Measurements from ENCODE around the gene FMN2. TPM values are rescaled to one million over a fixed set of nuclear protein-coding genes. Genes with fewer than 3 reads are reported as not detected.

The FMN2 gene
- total RNA-seq, 1 donor from 2014 or later, result 1.7 TPM

GRCh38 chr1:240188139-240188538 lies 96.5 kb downstream of the FMN2 start:
- Mint-ChIP-seq H3K4me3 (no peak overlapping the region), H3K9me3 (no peaks in the 10 kb centered on the region), H3K27me3 (ENCODE audit: insufficient read depth, low read depth) (no peaks in the 10 kb centered on the region), H3K36me3 (no peaks in the 10 kb centered on the region), H3K4me1 (peaks cover 3% of the 10 kb centered on the region), H3K27ac (no peak overlapping the region)
- H3K9ac ChIP-seq, result no peak overlapping the region
- no peak for TF ChIP-seq CTCF (IDR thresholded peaks at IDR 0.05)
- TF ChIP-seq EZH2 (IDR thresholded peaks at IDR 0.05), result no peak
- TF ChIP-seq EZH2phosphoT487 (IDR thresholded peaks at IDR 0.05), result no peak
- no peak overlapping the region for H3K4me2 ChIP-seq
- no peaks in the 10 kb centered on the region for H3K36me3 ChIP-seq
- H4K20me1 ChIP-seq (ENCODE audit: low read depth), result no peaks in the 10 kb centered on the region
- no peaks in the 10 kb centered on the region for H3F3A ChIP-seq (ENCODE audit: low read depth)
- H3K27ac ChIP-seq, result no peak overlapping the region
- no peak overlapping the region for H3K4me3 ChIP-seq
- H3K4me1 ChIP-seq, result peaks cover 8% of the 10 kb centered on the region
- H3K9me3 ChIP-seq (ENCODE audit: low read depth), result no peaks in the 10 kb centered on the region
- no peaks in the 10 kb centered on the region for H3K79me2 ChIP-seq (ENCODE audit: low read depth)
- no peak for DNase-seq (ENCODE audit: low spot score)
- H2AFZ ChIP-seq (replicated peaks), result no peak overlapping the region
- peaks cover 9% of the 10 kb centered on the region for H3K27me3 ChIP-seq

- Histone ChIP-seq H3K9ac (no peak overlapping the region), H3K9me3 (ENCODE audit: low read depth) (no peaks in the 10 kb centered on the region), H3F3A (ENCODE audit: low read depth) (no peaks in the 10 kb centered on the region), H3K4me2 (no peak overlapping the region), H2AFZ (replicated peaks) (no peak overlapping the region), H3K27ac (no peak overlapping the region), H3K4me1 (peaks cover 8% of the 10 kb centered on the region), H3K27me3 (peaks cover 9% of the 10 kb centered on the region), H3K36me3 (no peaks in the 10 kb centered on the region), H4K20me1 (ENCODE audit: low read depth) (no peaks in the 10 kb centered on the region), H3K79me2 (ENCODE audit: low read depth) (no peaks in the 10 kb centered on the region), H3K4me3 (no peak overlapping the region)
- H3K4me1 Mint-ChIP-seq, result peaks cover 3% of the 10 kb centered on the region
- H3K4me3 Mint-ChIP-seq, result no peak overlapping the region
- TF ChIP-seq EZH2 (IDR thresholded peaks at IDR 0.05), result no peak
- peak; percentile 86 for TF ChIP-seq CTCF (IDR thresholded peaks at IDR 0.05)
- TF ChIP-seq EZH2phosphoT487 (IDR thresholded peaks at IDR 0.05), result no peak
- H3K9me3 Mint-ChIP-seq, result no peaks in the 10 kb centered on the region
- no peak overlapping the region for H3K27ac Mint-ChIP-seq
- peak; percentile 58 for DNase-seq (ENCODE audit: low spot score)
- H3K27me3 Mint-ChIP-seq (ENCODE audit: insufficient read depth, low read depth), result peaks cover 2% of the 10 kb centered on the region
- H3K36me3 Mint-ChIP-seq, result no peaks in the 10 kb centered on the region
Observed at GRCh38 chr1:240189386-240189989, 97.8 kb downstream of the FMN2 start.

GRCh38 chr1:240190881-240191401 lies 99.3 kb downstream of the FMN2 start:
- H3K79me2 ChIP-seq (ENCODE audit: low read depth), result no peaks in the 10 kb centered on the region
- no peaks in the 10 kb centered on the region for H4K20me1 ChIP-seq (ENCODE audit: low read depth)
- no peaks in the 10 kb centered on the region for H3K9me3 ChIP-seq (ENCODE audit: low read depth)
- H3K4me1 ChIP-seq, result no peaks in the 10 kb centered on the region
- H3K36me3 Mint-ChIP-seq, result no peaks in the 10 kb centered on the region
- H3F3A ChIP-seq (ENCODE audit: low read depth), result no peaks in the 10 kb centered on the region
- no peak overlapping the region for H3K4me3 ChIP-seq
- peak; percentile 32 for DNase-seq (ENCODE audit: low spot score)
- no peak overlapping the region for H2AFZ ChIP-seq (replicated peaks)
- no peak overlapping the region for H3K4me2 ChIP-seq
- no peak overlapping the region for H3K4me3 Mint-ChIP-seq
- peaks cover 3% of the 10 kb centered on the region for H3K27me3 Mint-ChIP-seq (ENCODE audit: insufficient read depth, low read depth)
- H3K27me3 ChIP-seq, result no peaks in the 10 kb centered on the region
- no peaks in the 10 kb centered on the region for H3K36me3 ChIP-seq
- no peak overlapping the region for H3K27ac ChIP-seq
- peaks cover 3% of the 10 kb centered on the region for H3K4me1 Mint-ChIP-seq
- no peaks in the 10 kb centered on the region for H3K9me3 Mint-ChIP-seq
- no peak overlapping the region for H3K27ac Mint-ChIP-seq
- no peak overlapping the region for H3K9ac ChIP-seq
- TF ChIP-seq CTCF (IDR thresholded peaks at IDR 0.05) (peak; percentile 60), EZH2 (IDR thresholded peaks at IDR 0.05) (no peak), EZH2phosphoT487 (IDR thresholded peaks at IDR 0.05) (no peak)
